Measurements from ENCODE around the gene CUTC. TPM values are rescaled to one million over a fixed set of nuclear protein-coding genes. Genes with fewer than 3 reads are reported as not detected.

CUTC gene
- total RNA-seq, 2 experiments from 2014 or later = 29.9 to 41.6 TPM

DNA sequence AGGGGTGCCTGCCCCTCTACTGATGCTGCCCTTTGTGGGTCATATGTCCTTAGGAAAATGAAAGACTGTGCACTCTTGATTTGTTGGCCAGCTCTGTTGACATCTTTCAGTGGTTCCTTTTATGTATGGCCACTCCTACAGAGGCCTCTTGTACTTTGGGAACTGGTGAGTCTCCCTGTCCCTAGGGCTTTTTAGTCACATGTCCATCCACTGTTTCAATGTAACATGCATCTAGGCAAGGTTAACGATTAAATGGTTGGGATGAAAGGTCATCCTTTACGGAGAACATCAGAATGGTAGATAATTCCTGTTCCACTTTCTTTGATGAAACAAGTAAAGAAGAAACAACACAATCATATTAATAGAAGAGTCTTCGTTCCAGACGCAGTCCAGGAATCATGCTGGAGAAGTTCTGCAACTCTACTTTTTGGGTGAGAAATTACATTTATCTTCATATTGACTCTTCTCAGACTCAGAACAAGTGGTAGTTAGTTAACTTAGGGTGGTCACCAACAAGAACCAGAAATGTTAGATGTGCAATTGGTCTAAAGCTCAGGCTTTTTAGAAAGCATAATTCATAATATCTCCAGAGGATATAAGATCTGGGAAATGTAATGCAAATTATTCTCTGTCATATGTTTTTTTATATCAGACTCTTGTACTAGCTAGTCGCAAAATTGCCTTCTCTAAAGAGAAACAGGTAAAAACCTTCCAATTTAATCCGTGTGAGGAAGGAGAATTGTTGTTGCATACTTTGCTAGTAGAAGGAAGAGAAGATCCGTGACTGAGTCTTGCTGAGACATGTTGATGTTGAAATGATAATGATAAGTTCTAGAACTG, 50.6 kb downstream of the CUTC start, which contains the start of gene ABCC2:
TSS of gene ABCC2 (plus strand) at position 194 of the 840 bp plus-strand sequence. CDS start at position 399, 205 bp downstream.
- Histone ChIP-seq H3K9me3 (ENCODE audit: low read length) (no peaks in the 10 kb centered on the region), H4K20me1 (ENCODE audit: insufficient read depth, low read length) (no peaks in the 10 kb centered on the region), H3K79me2 (ENCODE audit: insufficient read depth, low read depth, low read length) (no peaks in the 10 kb centered on the region), H3K4me1 (ENCODE audit: insufficient read depth, low read length, poor library complexity, severe bottlenecking) (peaks cover 22% of the 10 kb centered on the region), H2AFZ (ENCODE audit: low read length) (no peak within 1 kb of the TSS), H3K9me2 (ENCODE audit: insufficient read depth, low read length) (no peaks in the 10 kb centered on the region), H3K36me3 (ENCODE audit: insufficient read depth, low read length) (no peaks in the 10 kb centered on the region), H3K27ac (ENCODE audit: low read depth, low read length, poor library complexity, severe bottlenecking) (no peak within 1 kb of the TSS), H3K4me2 (ENCODE audit: low read length) (no peak within 1 kb of the TSS), H3K4me3 (ENCODE audit: low read depth, low read length, poor library complexity, severe bottlenecking) (no peak within 1 kb of the TSS)
- intact Hi-C loops (cut with micrococcal nuclease; ENCODE audit: unreplicated experiment) = no loop called here
- TF ChIP-seq, protein P1, sequence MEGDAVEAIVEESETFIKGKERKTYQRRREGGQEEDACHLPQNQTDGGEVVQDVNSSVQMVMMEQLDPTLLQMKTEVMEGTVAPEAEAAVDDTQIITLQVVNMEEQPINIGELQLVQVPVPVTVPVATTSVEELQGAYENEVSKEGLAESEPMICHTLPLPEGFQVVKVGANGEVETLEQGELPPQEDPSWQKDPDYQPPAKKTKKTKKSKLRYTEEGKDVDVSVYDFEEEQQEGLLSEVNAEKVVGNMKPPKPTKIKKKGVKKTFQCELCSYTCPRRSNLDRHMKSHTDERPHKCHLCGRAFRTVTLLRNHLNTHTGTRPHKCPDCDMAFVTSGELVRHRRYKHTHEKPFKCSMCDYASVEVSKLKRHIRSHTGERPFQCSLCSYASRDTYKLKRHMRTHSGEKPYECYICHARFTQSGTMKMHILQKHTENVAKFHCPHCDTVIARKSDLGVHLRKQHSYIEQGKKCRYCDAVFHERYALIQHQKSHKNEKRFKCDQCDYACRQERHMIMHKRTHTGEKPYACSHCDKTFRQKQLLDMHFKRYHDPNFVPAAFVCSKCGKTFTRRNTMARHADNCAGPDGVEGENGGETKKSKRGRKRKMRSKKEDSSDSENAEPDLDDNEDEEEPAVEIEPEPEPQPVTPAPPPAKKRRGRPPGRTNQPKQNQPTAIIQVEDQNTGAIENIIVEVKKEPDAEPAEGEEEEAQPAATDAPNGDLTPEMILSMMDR (conservative IDR thresholded peaks at IDR 0.05; ENCODE audit: low read length) = no peak
- TF ChIP-seq EZH2phosphoT487 (IDR thresholded peaks at IDR 0.05; ENCODE audit: borderline replicate concordance, low read depth, low read length) = no peak
- BruUV-seq (replicated peaks) = no TSS peak
- CTCF ChIA-PET (ENCODE audit: unreplicated experiment) = no interaction called here
- POLR2A ChIA-PET = no interaction called here
- DNase-seq (ENCODE audit: low spot score) = no peak

DNA sequence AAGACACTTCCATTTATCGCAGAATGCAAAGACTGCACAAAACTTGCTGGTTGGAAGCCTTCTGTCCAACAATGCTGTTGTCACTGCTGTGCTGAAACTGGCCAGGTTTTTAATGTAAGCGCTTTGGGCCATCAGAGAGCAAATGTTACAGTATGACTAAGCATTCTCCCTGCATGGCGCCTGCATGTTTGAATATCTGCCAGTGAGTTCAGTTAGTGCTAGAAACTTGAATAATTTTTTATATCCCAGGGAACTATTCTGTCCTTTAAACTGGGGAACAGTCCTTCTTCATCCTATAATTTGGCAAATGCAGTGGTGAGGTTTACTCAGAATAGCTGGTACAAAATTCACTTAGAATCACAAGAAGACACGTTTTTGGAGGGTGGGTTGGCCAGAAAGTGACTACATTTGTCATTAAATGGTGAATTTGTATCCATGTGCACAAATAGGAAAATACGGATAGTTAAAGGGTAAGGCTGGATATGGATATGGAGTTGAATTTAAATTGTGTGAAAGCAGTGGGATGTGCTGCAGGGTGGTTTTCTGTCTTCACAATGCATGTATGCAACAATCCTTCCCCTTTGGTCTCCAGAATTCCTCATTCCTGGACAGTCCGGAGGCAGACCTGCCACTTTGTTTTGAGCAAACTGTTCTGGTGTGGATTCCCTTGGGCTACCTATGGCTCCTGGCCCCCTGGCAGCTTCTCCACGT, 52.1 kb downstream of the CUTC start:
- Histone ChIP-seq H3K36me3 (ENCODE audit: insufficient read depth, low read length) (no peaks in the 10 kb centered on the region), H3K79me2 (ENCODE audit: insufficient read depth, low read depth, low read length) (no peaks in the 10 kb centered on the region), H3K4me3 (ENCODE audit: low read depth, low read length, poor library complexity, severe bottlenecking) (no peak overlapping the region), H2AFZ (ENCODE audit: low read length) (no peak overlapping the region), H4K20me1 (ENCODE audit: insufficient read depth, low read length) (no peaks in the 10 kb centered on the region), H3K27ac (ENCODE audit: low read depth, low read length, poor library complexity, severe bottlenecking) (no peak overlapping the region), H3K4me1 (ENCODE audit: insufficient read depth, low read length, poor library complexity, severe bottlenecking) (peaks cover 7% of the 10 kb centered on the region), H3K4me2 (ENCODE audit: low read length) (no peak overlapping the region), H3K9me3 (ENCODE audit: low read length) (no peaks in the 10 kb centered on the region), H3K9me2 (ENCODE audit: insufficient read depth, low read length) (no peaks in the 10 kb centered on the region)
- no TSS peak for BruUV-seq (replicated peaks)
- TF ChIP-seq, protein P1 (conservative IDR thresholded peaks at IDR 0.05; ENCODE audit: low read length) = no peak
- TF ChIP-seq EZH2phosphoT487 (IDR thresholded peaks at IDR 0.05; ENCODE audit: borderline replicate concordance, low read depth, low read length) = no peak
- ChIA-PET CTCF (ENCODE audit: unreplicated experiment) (no interaction called here), POLR2A (no interaction called here)
- DNase-seq (ENCODE audit: low spot score) = no peak
- intact Hi-C loops (cut with micrococcal nuclease; ENCODE audit: unreplicated experiment) = no loop called here

All from OCI-LY7 (cell line).